ENCODE measurements around the gene DDX23.

GRCh38 chr12:48857278-48857994 lies 5.5 kb upstream of the DDX23 start:
- no peak for TF ChIP-seq CTCF (IDR thresholded peaks at IDR 0.05; ENCODE audit: insufficient read depth, low read length, poor library complexity, severe bottlenecking)
- no peak for TF ChIP-seq EZH2phosphoT487 (conservative IDR thresholded peaks at IDR 0.05; ENCODE audit: low read length)

Measured in SU-DHL-6 (cell line).